K562 (cell line): ENCODE results near the gene RAB27B. TPM values are rescaled to one million over a fixed set of nuclear protein-coding genes. Genes with fewer than 3 reads are reported as not detected.

Experiments
- ATAC-seq: fragments of 200-7000 bp; cut with Tn5 transposase; 3 replicates; pipeline ENCODE4 v1.9.1; 2020; ENCODE audit warnings: moderate library complexity
- BruUV-seq: library from RNA; stranded (reverse); fragments of 400-500 nt; replicated peaks from 2 replicates; lab custom pipeline; 2021; lab: Mats Ljungman, UMichigan
- CTCF ChIA-PET: fragments of 300-600 bp; formaldehyde crosslinking; extraction: SDS; loops from one replicate; lab custom pipeline; 2021; ENCODE audit warnings: low intra/inter-chr PET ratio; lab: Yijun Ruan, JAX
- POLR2A ChIA-PET: fragments of 300-600, 350-650 bp; sonication (Branson Sonifier 250); formaldehyde crosslinking; extraction: SDS; loops from one replicate; lab custom pipeline; 2021; ENCODE audit warnings: antibody characterized with exemption, inconsistent platforms; lab: Yijun Ruan, JAX
- DNase-seq, 4 experiments: peaks; one replicate each; pipeline versions ENCODE4 v3.0.0 to v3.0.0-alpha.2; 2011 to 2018; ENCODE audit warnings: low spot score in 3 of 4, mixed read lengths in 3 of 4; ENCODE audit errors: extremely low read depth in 1 of 4
- FAIRE-seq: peaks from 2 replicates; lab custom pipeline; 2011; peaks lifted over from hg19 to GRCh38; lab: Jason Lieb, UNC
- H2AFZ ChIP-seq: 2 replicates; pipeline ENCODE4 v1.6.0; 2011; ENCODE audit warnings: low read depth, low read length, control low read depth, inconsistent platforms
- H3K27ac ChIP-seq: fragments of 200-600 bp; 3 replicates; pipeline ENCODE4 v1.8.0; 2011; ENCODE audit warnings: low read depth, mild to moderate bottlenecking, control low read depth, inconsistent platforms, low read length, moderate library complexity, mixed read lengths; ENCODE audit errors: extremely low read depth
- H3K27me3 ChIP-seq, 2 experiments: fragments of 300-600 bp in 1 of 2; 2 replicates in 1 of 2; 3 replicates in 1 of 2; pipeline versions ENCODE4 v1.6.0 to v1.8.0; 2011; ENCODE audit warnings: inconsistent platforms in 2 of 2, low read length in 2 of 2, mild to moderate bottlenecking in 1 of 2, mixed read lengths in 1 of 2, moderate library complexity in 1 of 2; ENCODE audit not compliant: control insufficient read depth in 2 of 2, insufficient read depth in 2 of 2
- H3K36me3 ChIP-seq: fragments of 300-600 bp; 3 replicates; pipeline ENCODE4 v1.8.0; 2011; ENCODE audit warnings: mild to moderate bottlenecking, low read length, inconsistent platforms; ENCODE audit not compliant: control insufficient read depth, insufficient read depth
- H3K4me1 ChIP-seq, 2 experiments: fragments of 200-600 bp in 1 of 2; replicated peaks in 1 of 2; 2 replicates in 1 of 2; 3 replicates in 1 of 2; pipeline versions ENCODE4 v1.5.1 to v1.8.0; 2011; ENCODE audit warnings: inconsistent platforms in 2 of 2, low read length in 2 of 2, mild to moderate bottlenecking in 1 of 2, mixed read lengths in 1 of 2, moderate library complexity in 1 of 2; ENCODE audit not compliant: control insufficient read depth in 2 of 2, insufficient read depth in 2 of 2
- H3K4me2 ChIP-seq: 2 replicates; pipeline ENCODE4 v1.6.1; 2011; ENCODE audit warnings: low read length, control low read depth, inconsistent platforms, mixed read lengths; ENCODE audit not compliant: insufficient read depth
- H3K4me3 ChIP-seq: fragments of 200-600 bp; sonication (generic), shearing (Covaris generic); 2 replicates; pipeline ENCODE4 v1.5.1; 2016; ENCODE audit warnings: control low read depth, inconsistent platforms
- H3K79me2 ChIP-seq: fragments of 200-600 bp; 3 replicates; pipeline ENCODE4 v1.8.0; 2011; ENCODE audit warnings: low read length, inconsistent platforms; ENCODE audit not compliant: control insufficient read depth, insufficient read depth
- H3K9ac ChIP-seq, 2 experiments: 2 replicates each; pipeline versions ENCODE4 v1.6.0 to v1.6.1; 2011; ENCODE audit warnings: low read depth in 2 of 2, low read length in 2 of 2, control low read depth in 1 of 2, inconsistent platforms in 1 of 2, mild to moderate bottlenecking in 1 of 2, mixed read lengths in 1 of 2; ENCODE audit not compliant: insufficient read depth in 1 of 2
- H3K9me1 ChIP-seq: one replicate; pipeline ENCODE4 v1.6.0; 2011; ENCODE audit warnings: inconsistent platforms, mild to moderate bottlenecking, low read length, moderate library complexity; ENCODE audit not compliant: control insufficient read depth, insufficient read depth
- H3K9me3 ChIP-seq: replicated peaks from 2 replicates; pipeline ENCODE4 v1.5.1; 2011; ENCODE audit warnings: low read depth, low read length, inconsistent platforms; ENCODE audit not compliant: control insufficient read depth, insufficient read depth
- H4K20me1 ChIP-seq: replicated peaks from 2 replicates; pipeline ENCODE4 v1.6.1; 2011; ENCODE audit warnings: low read length, inconsistent platforms, mixed read lengths; ENCODE audit not compliant: control insufficient read depth, insufficient read depth
- ARID4B ChIP-seq: sonication (generic); formaldehyde crosslinking; IDR thresholded peaks from 2 replicates; pipeline ENCODE4 v1.8.0; 2022; ENCODE audit warnings: mild to moderate bottlenecking, missing genetic modification reagents
- BRCA1 ChIP-seq, 2 experiments: fragments of 450-650 bp in 1 of 2; sonication (generic) in 1 of 2; formaldehyde crosslinking in 1 of 2; IDR thresholded peaks; 2 replicates each; pipeline versions ENCODE4 v1.5.0 to v1.6.1; 2017 to 2020; ENCODE audit warnings: mild to moderate bottlenecking in 1 of 2, missing genetic modification reagents in 1 of 2
- CBX1 ChIP-seq: sonication (generic); IDR thresholded peaks from 2 replicates; pipeline ENCODE4 v1.6.1; 2016; ENCODE audit warnings: antibody characterized with exemption, low read depth, mild to moderate bottlenecking
- CBX2 ChIP-seq: fragments of 200-600 bp; sonication (generic); IDR thresholded peaks from one replicate; pipeline ENCODE4 v1.6.1; 2012; ENCODE audit warnings: mild to moderate bottlenecking, low read length, inconsistent platforms; ENCODE audit not compliant: insufficient read depth, poor library complexity, severe bottlenecking
- CREB3L1 ChIP-seq: fragments of 450-650 bp; IDR thresholded peaks from 2 replicates; pipeline ENCODE4 v1.6.1; 2014; ENCODE audit warnings: low read depth, mild to moderate bottlenecking, moderate library complexity, borderline replicate concordance
- ZNF347 ChIP-seq: fragments of 450-650 bp; formaldehyde crosslinking; IDR thresholded peaks from 2 replicates; pipeline ENCODE4 v1.4.0; 2020; ENCODE audit warnings: low read depth, mild to moderate bottlenecking, moderate library complexity
- ZNF449 ChIP-seq: fragments of 250-450 bp; sonication (Bioruptor Pico); IDR thresholded peaks from 2 replicates; pipeline ENCODE4 v1.8.0; 2022; ENCODE audit warnings: moderate library complexity, mild to moderate bottlenecking, inconsistent platforms
- WGBS: fragments of 100-300 bp; shearing (Covaris generic); methylation state at CpG from one replicate; pipeline ENCODE4 v1.1.6; 2016; ENCODE audit warnings: low coverage, mixed read lengths; ENCODE audit not compliant: insufficient coverage; ENCODE audit errors: missing lambda C conversion rate; 5-methylcytosine and 5-hydroxymethylcytosine counted together
- in situ Hi-C: fragments of 300-500 bp; cut with MboI; formaldehyde crosslinking; loops from 4 replicates; pipeline ENCODE4 v1.15.0; 2018; ENCODE audit warnings: inconsistent platforms, mixed read lengths
- intact Hi-C: fragments of 100-400 bp; cut with micrococcal nuclease; formaldehyde crosslinking; loops from 2 replicates; pipeline ENCODE4 v1.14.2; 2022
- polyA plus RNA-seq, 8 experiments: library from polyadenylated mRNA; depleted of rRNA in 4 of 8; stranded (reverse) in 5 of 8; unstranded in 3 of 8; fragments of >200 nt; fragmentation: Nextera tagmentation in 2 of 8; fragmentation: Illumina TruSeq in 1 of 8; extraction: Ambion mirVana in 2 of 8; extraction: Trizol in 1 of 8; gene quantifications; 2 replicates each; pipeline versions ENCODE4 v1.2.1 to v1.2.3, GENCODE V29; 2011 to 2014; ENCODE audit warnings: inconsistent platforms in 1 of 8, missing spikeins in 1 of 8
- total RNA-seq, 7 experiments: library from RNA; depleted of rRNA in 6 of 7; stranded (reverse); fragments of >200 nt in 6 of 7; fragmentation: Illumina TruSeq in 2 of 7; extraction: Trizol in 2 of 7; gene quantifications; 2 replicates each; pipeline versions ENCODE4 v1.2.1 to v1.2.3, GENCODE V29; 2011 to 2021; ENCODE audit warnings: low replicate concordance in 1 of 7

The RAB27B gene
- total and polyA plus RNA-seq, 9 of the 15 experiments (the other 6 are each of a cell fraction or from before 2014, with no cell fraction given), result 0.44 to 5.7 (median 1.2) TPM

- no peaks in the 10 kb centered on the region for H3K9me1 ChIP-seq
- no peak overlapping the region for H3K4me2 ChIP-seq
- no peak overlapping the region for H3K27ac ChIP-seq
- DNase-seq, result no peak
- no peak overlapping the region for H3K4me3 ChIP-seq
- in situ Hi-C loops, result no loop called here
- WGBS, result 45% methylated on average over 3 of the region's 3 CpGs
- H3K4me1 ChIP-seq, result peaks cover 0 to 20% of the 10 kb centered on the region in 2 experiments; a peak in 3 of 5 replicates
- no peaks in the 10 kb centered on the region for H3K36me3 ChIP-seq
- CTCF ChIA-PET, result no interaction called here
- no TSS peak for BruUV-seq
- no peak for TF ChIP-seq ZNF449 (CRISPR knock-in tag)
- TF ChIP-seq, all 486 proteins: peak for 0
- ATAC-seq (no peak), FAIRE-seq (no peak)
- intact Hi-C loops, result no loop called here
- Histone ChIP-seq H3K79me2 (no peaks in the 10 kb centered on the region), H3K9ac (no peak overlapping the region), H4K20me1 (no peaks in the 10 kb centered on the region), H3K27me3 (no peaks in the 10 kb centered on the region), H3K9me3 (no peaks in the 10 kb centered on the region), H2AFZ (no peak overlapping the region)
- POLR2A ChIA-PET, result interaction anchor here (0.8 kb wide), 1 partner anchor 227 kb away, joined by 3 read pairs; no protein-coding TSS in a partner anchor
These were observed 46.8 kb downstream of the RAB27B start for GRCh38 chr18:54875063-54875462.

- BruUV-seq, result no TSS peak
- Histone ChIP-seq H3K9me3 (no peaks in the 10 kb centered on the region), H3K36me3 (no peaks in the 10 kb centered on the region), H4K20me1 (no peaks in the 10 kb centered on the region), H3K27ac (no peak overlapping the region), H3K9me1 (no peaks in the 10 kb centered on the region), H3K4me2 (no peak overlapping the region), H2AFZ (no peak overlapping the region), H3K4me3 (no peak overlapping the region), H3K27me3 (no peaks in the 10 kb centered on the region), H3K4me1 (peaks cover 0 to 30% of the 10 kb centered on the region in 2 experiments; a peak in 3 of 5 replicates), H3K9ac (no peak overlapping the region), H3K79me2 (no peaks in the 10 kb centered on the region)
- in situ Hi-C loops (no loop called here), intact Hi-C loops (no loop called here)
- no peak for FAIRE-seq
- ChIA-PET CTCF (no interaction called here), POLR2A (no interaction called here)
- WGBS, result 63% methylated on average over 1 of the region's 1 CpG
- DNase-seq, result no peak
- ATAC-seq, result no peak
- no peak for TF ChIP-seq ARID4B
- no peak for TF ChIP-seq BRCA1 (IDR thresholded peaks at IDR 0.05)
- TF ChIP-seq BRCA1 (CRISPR knock-in tag; IDR thresholded peaks at IDR 0.05), result no peak
- no peak for TF ChIP-seq ZNF347 (CRISPR knock-in tag)
- TF ChIP-seq CBX1, result no peak
- no peak for TF ChIP-seq CREB3L1
- TF ChIP-seq CBX2, result no peak
These were observed 48.8 kb downstream of the RAB27B start for GRCh38 chr18:54877076-54877475.
